ENCODE measurements around the gene CBLC. TPM values are rescaled to one million over a fixed set of nuclear protein-coding genes. Genes with fewer than 3 reads are reported as not detected.
A peak's percentile ranks its signal among the peaks of the same experiment; 100 is the strongest.

CBLC gene
- total RNA-seq, 4 donors from 2014 or later = 84.2 to 197 (median 132) TPM

DNA sequence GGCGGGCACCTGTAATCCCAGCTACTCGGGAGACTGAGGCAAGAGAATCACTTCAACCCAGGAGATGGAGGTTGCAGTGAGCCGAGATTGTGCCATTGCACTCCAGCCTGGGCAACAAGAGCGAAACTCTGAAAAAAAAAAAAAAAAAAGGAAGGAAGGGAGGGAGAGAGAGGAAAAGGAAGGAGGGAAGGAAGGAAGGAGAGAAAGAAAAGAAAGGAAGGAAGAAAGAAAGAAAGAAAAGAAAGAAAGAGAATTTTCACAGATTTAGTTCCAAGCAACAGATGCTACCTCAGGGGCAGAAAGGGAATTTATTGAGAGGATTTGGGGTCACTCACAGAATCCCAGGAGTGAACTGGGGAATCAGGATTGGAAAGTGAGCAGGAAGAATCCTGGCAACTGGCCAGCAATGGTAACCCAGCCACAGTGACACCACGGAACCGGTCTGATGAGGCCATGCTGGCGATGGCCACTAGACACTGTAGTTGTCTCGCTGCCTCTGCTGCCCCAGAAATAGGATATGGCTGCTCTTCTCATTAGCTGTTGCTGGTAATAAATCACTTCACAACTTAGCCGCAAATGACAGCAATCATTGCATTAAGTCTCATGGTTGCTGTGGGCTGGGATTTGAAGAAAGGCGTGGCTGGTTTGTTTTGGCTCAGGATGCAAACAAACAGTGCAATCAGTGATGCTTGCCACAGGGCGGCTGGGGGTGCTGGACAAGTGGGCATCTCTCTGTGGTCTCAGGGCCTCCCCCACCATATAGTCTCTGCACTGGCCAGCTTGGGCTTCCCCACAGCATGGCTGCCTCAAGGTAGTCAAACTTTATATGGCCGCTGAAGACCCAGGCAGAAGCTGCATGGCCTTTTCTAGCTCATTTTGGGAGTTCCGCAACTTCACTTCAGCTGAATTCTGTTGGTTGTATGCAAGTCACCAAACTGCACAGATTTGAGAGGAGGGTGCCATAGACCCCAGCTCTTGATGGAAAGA lies 26.0 kb downstream of the CBLC start:
- Histone ChIP-seq H3K9me3 (no peaks in the 10 kb centered on the region), H3K27ac (no peak overlapping the region), H3K4me3 (no peak overlapping the region), H3K36me3 (peaks cover 0 to 13% (median 0%) of the 10 kb centered on the region in 3 donors), H3K27me3 (no peaks in the 10 kb centered on the region), H3K4me1 (peaks cover 0 to 17% (median under 1%) of the 10 kb centered on the region in 4 donors)
- no peak for DNase-seq
- no peak for TF ChIP-seq POLR2A (IDR thresholded peaks at IDR 0.05)
- TF ChIP-seq, protein P1, sequence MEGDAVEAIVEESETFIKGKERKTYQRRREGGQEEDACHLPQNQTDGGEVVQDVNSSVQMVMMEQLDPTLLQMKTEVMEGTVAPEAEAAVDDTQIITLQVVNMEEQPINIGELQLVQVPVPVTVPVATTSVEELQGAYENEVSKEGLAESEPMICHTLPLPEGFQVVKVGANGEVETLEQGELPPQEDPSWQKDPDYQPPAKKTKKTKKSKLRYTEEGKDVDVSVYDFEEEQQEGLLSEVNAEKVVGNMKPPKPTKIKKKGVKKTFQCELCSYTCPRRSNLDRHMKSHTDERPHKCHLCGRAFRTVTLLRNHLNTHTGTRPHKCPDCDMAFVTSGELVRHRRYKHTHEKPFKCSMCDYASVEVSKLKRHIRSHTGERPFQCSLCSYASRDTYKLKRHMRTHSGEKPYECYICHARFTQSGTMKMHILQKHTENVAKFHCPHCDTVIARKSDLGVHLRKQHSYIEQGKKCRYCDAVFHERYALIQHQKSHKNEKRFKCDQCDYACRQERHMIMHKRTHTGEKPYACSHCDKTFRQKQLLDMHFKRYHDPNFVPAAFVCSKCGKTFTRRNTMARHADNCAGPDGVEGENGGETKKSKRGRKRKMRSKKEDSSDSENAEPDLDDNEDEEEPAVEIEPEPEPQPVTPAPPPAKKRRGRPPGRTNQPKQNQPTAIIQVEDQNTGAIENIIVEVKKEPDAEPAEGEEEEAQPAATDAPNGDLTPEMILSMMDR (IDR thresholded peaks at IDR 0.05) = no peak

- Histone ChIP-seq H3K27me3 (no peaks in the 10 kb centered on the region), H3K4me3 (no peak overlapping the region), H3K36me3 (peaks cover 0 to 7% (median 0%) of the 10 kb centered on the region in 3 donors), H3K4me1 (peaks cover 0 to 23% (median 4%) of the 10 kb centered on the region in 4 donors), H3K9me3 (no peaks in the 10 kb centered on the region), H3K27ac (no peak overlapping the region)
- DNase-seq = no peak
- TF ChIP-seq, protein P1 (IDR thresholded peaks at IDR 0.05) = no peak
- TF ChIP-seq POLR2A (IDR thresholded peaks at IDR 0.05) = no peak
Measured at GRCh38 chr19:44806291-44806690, 28.6 kb downstream of the CBLC start.

GRCh38 chr19:44807162-44807561 lies 29.5 kb downstream of the CBLC start:
- Histone ChIP-seq H3K36me3 (peaks cover 0 to 7% (median 0%) of the 10 kb centered on the region in 3 donors), H3K27me3 (no peaks in the 10 kb centered on the region), H3K27ac (peak overlapping the region in 1 of 4 donors; percentile 26), H3K4me1 (peaks cover 0 to 23% (median 4%) of the 10 kb centered on the region in 4 donors), H3K4me3 (no peak overlapping the region), H3K9me3 (no peaks in the 10 kb centered on the region)
- TF ChIP-seq, protein P1 (IDR thresholded peaks at IDR 0.05) = no peak
- no peak for TF ChIP-seq POLR2A (IDR thresholded peaks at IDR 0.05)
- peak in 2 of 3 donors; percentile 72 to 80 for DNase-seq

GRCh38 chr19:44807652-44808462 lies 30.2 kb downstream of the CBLC start:
- peak overlapping the region in 3 of 4 donors; percentile 20 to 49 (median 26) for H3K27ac ChIP-seq
- H3K27me3 ChIP-seq = no peaks in the 10 kb centered on the region
- peak overlapping the region in 1 of 4 donors; percentile 59 for H3K4me3 ChIP-seq
- no peaks in the 10 kb centered on the region for H3K9me3 ChIP-seq
- TF ChIP-seq, protein P1 (IDR thresholded peaks at IDR 0.05) = peak in 2 of 6 experiments; percentile 20 to 45
- no peak for TF ChIP-seq POLR2A (IDR thresholded peaks at IDR 0.05)
- H3K4me1 ChIP-seq = peaks cover 0 to 23% (median 4%) of the 10 kb centered on the region in 4 donors
- H3K36me3 ChIP-seq = peaks cover 0 to under 1% (median 0%) of the 10 kb centered on the region in 3 donors
- no peak for DNase-seq
